HEK293 (cell line): Measurements from ENCODE around the gene CXADR.

Experiments
- BCL11B ChIP-seq: fragments of 450-650 bp; formaldehyde crosslinking; IDR thresholded peaks from 2 replicates; pipeline ENCODE4 v1.5.1; 2016; ENCODE audit warnings: low read depth, missing biosample characterization, missing genetic modification characterization
- SP3 ChIP-seq: fragments of 450-650 bp; formaldehyde crosslinking; IDR thresholded peaks from 2 replicates; pipeline ENCODE4 v1.5.1; 2016; ENCODE audit warnings: missing biosample characterization, missing genetic modification characterization
- ZBTB7A ChIP-seq: fragments of 450-650 bp; formaldehyde crosslinking; IDR thresholded peaks from 2 replicates; pipeline ENCODE4 v1.5.1; 2016; ENCODE audit warnings: low read depth, missing biosample characterization, missing genetic modification characterization
- ZEB2 ChIP-seq: fragments of 450-650 bp; formaldehyde crosslinking; IDR thresholded peaks from 2 replicates; pipeline ENCODE4 v1.5.1; 2016; ENCODE audit warnings: missing biosample characterization, missing genetic modification characterization
- ZFP41 ChIP-seq: fragments of 450-650 bp; formaldehyde crosslinking; IDR thresholded peaks from 2 replicates; pipeline ENCODE4 v1.5.1; 2016; ENCODE audit warnings: missing biosample characterization, missing genetic modification characterization, borderline replicate concordance
- ZNF112 ChIP-seq: fragments of 450-650 bp; formaldehyde crosslinking; IDR thresholded peaks from 2 replicates; pipeline ENCODE4 v1.5.0; 2017; ENCODE audit warnings: missing biosample characterization, missing genetic modification characterization
- ZNF133 ChIP-seq: fragments of 450-650 bp; formaldehyde crosslinking; IDR thresholded peaks from 2 replicates; pipeline ENCODE4 v1.5.1; 2016; ENCODE audit warnings: missing biosample characterization, missing genetic modification characterization
- ZNF140 ChIP-seq: fragments of 450-650 bp; formaldehyde crosslinking; IDR thresholded peaks from 2 replicates; pipeline ENCODE4 v1.5.1; 2016; ENCODE audit warnings: missing biosample characterization, missing genetic modification characterization
- ZNF184 ChIP-seq: fragments of 450-650 bp; IDR thresholded peaks from 2 replicates; pipeline ENCODE4 v1.5.1; 2018; ENCODE audit warnings: missing biosample characterization, mild to moderate bottlenecking, missing genetic modification characterization
- ZNF24 ChIP-seq: fragments of 450-650 bp; formaldehyde crosslinking; IDR thresholded peaks from 2 replicates; pipeline ENCODE4 v1.5.1; 2016; ENCODE audit warnings: missing biosample characterization, missing genetic modification characterization
- ZNF274 ChIP-seq, 2 experiments: fragments of 200-500 bp in 1 of 2; fragments of 450-650 bp in 1 of 2; sonication (Bioruptor generic) in 1 of 2; formaldehyde crosslinking in 1 of 2; IDR thresholded peaks; 2 replicates each; pipeline versions ENCODE4 v1.5.1 to v1.6.1; 2014 to 2016; ENCODE audit warnings: borderline replicate concordance in 1 of 2, inconsistent platforms in 1 of 2, low read length in 1 of 2, missing biosample characterization in 1 of 2, missing genetic modification characterization in 1 of 2
- ZNF302 ChIP-seq: fragments of 450-650 bp; formaldehyde crosslinking; IDR thresholded peaks from 2 replicates; pipeline ENCODE4 v1.5.1; 2016; ENCODE audit warnings: missing biosample characterization, missing genetic modification characterization, low read depth
- ZNF311 ChIP-seq: fragments of 450-650 bp; formaldehyde crosslinking; IDR thresholded peaks from 2 replicates; pipeline ENCODE4 v1.5.1; 2017; ENCODE audit warnings: missing biosample characterization, missing genetic modification characterization, borderline replicate concordance
- ZNF350 ChIP-seq: fragments of 450-650 bp; formaldehyde crosslinking; IDR thresholded peaks from 2 replicates; pipeline ENCODE4 v1.5.0; 2017; ENCODE audit warnings: missing biosample characterization, mild to moderate bottlenecking, missing genetic modification characterization
- ZNF391 ChIP-seq: fragments of 450-650 bp; formaldehyde crosslinking; IDR thresholded peaks from 2 replicates; pipeline ENCODE4 v1.5.1; 2016; ENCODE audit warnings: low read depth, missing biosample characterization, missing genetic modification characterization, borderline replicate concordance
- ZNF416 ChIP-seq: fragments of 450-650 bp; formaldehyde crosslinking; IDR thresholded peaks from 2 replicates; pipeline ENCODE4 v1.5.1; 2016; ENCODE audit warnings: missing biosample characterization, missing genetic modification characterization
- ZNF521 ChIP-seq: fragments of 450-650 bp; formaldehyde crosslinking; IDR thresholded peaks from 2 replicates; pipeline ENCODE4 v1.5.1; 2017; ENCODE audit warnings: missing biosample characterization, mild to moderate bottlenecking, missing genetic modification characterization
- ZNF629 ChIP-seq: fragments of 450-650 bp; formaldehyde crosslinking; IDR thresholded peaks from 2 replicates; pipeline ENCODE4 v1.5.1; 2017; ENCODE audit warnings: missing biosample characterization, missing genetic modification characterization
- ZNF677 ChIP-seq: fragments of 450-650 bp; IDR thresholded peaks from 2 replicates; pipeline ENCODE4 v1.5.0; 2018; ENCODE audit warnings: missing biosample characterization, mild to moderate bottlenecking, missing genetic modification characterization, moderate library complexity
- ZNF76 ChIP-seq: fragments of 450-650 bp; formaldehyde crosslinking; IDR thresholded peaks from 2 replicates; pipeline ENCODE4; 2016; ENCODE audit warnings: low read depth, missing biosample characterization, missing genetic modification characterization, borderline replicate concordance
- TF ChIP-seq, protein P1 (sequence below): fragments of 450-650 bp; formaldehyde crosslinking; IDR thresholded peaks from 2 replicates; pipeline ENCODE4 v1.5.1; 2016; ENCODE audit warnings: missing biosample characterization, missing genetic modification characterization
- TF ChIP-seq, protein P2 (sequence below): fragments of 450-650 bp; formaldehyde crosslinking; IDR thresholded peaks from 2 replicates; pipeline ENCODE4 v1.5.1; 2016; ENCODE audit warnings: missing biosample characterization, missing genetic modification characterization, borderline replicate concordance
- TF ChIP-seq, protein P3 (sequence below): fragments of 450-650 bp; formaldehyde crosslinking; IDR thresholded peaks from 2 replicates; pipeline ENCODE4 v1.5.1; 2017; ENCODE audit warnings: missing biosample characterization, missing genetic modification characterization
- TF ChIP-seq, protein P4 (sequence below): fragments of 450-650 bp; formaldehyde crosslinking; IDR thresholded peaks from 2 replicates; pipeline ENCODE4 v1.5.1; 2016; ENCODE audit warnings: missing biosample characterization, missing genetic modification characterization
- TF ChIP-seq, protein P5 (sequence below): fragments of 450-650 bp; formaldehyde crosslinking; IDR thresholded peaks from 2 replicates; pipeline ENCODE4 v1.5.1; 2017; ENCODE audit warnings: missing biosample characterization, mild to moderate bottlenecking, missing genetic modification characterization, moderate library complexity
- TF ChIP-seq, protein P6 (sequence below): fragments of 450-650 bp; formaldehyde crosslinking; IDR thresholded peaks from 2 replicates; pipeline ENCODE4 v1.5.1; 2016; ENCODE audit warnings: missing biosample characterization, missing genetic modification characterization
- TF ChIP-seq, protein P7 (sequence below): fragments of 450-650 bp; formaldehyde crosslinking; IDR thresholded peaks from 2 replicates; pipeline ENCODE4 v1.5.1; 2016; ENCODE audit warnings: missing biosample characterization, missing genetic modification characterization
- TF ChIP-seq, protein P8 (sequence below): fragments of 450-650 bp; formaldehyde crosslinking; IDR thresholded peaks from 2 replicates; pipeline ENCODE4 v1.5.0; 2017; ENCODE audit warnings: missing biosample characterization, missing genetic modification characterization, borderline replicate concordance

CXADR gene

DNA sequence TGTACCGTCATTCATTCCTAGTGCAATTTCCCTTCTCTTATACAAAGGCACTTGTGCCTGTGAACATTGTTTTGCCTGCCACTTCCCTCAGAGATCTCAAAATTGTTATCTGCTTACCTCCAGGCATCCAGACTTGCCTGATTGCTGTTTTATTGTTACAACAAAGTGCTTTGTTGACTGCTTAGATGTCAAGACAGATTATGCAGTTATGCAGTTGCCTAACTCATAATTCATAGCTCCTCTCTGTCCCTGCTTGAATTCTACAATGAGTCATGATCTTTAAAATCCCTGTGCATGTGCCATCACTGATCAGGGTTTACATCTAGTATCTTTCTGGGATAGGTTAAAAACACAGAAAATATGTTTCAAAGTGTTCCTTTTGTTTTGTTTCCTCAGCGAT, 24.5 kb downstream of the CXADR start (continued):
- no peak for TF ChIP-seq ZNF391 (tag by site-specific recombination)
- no peak for TF ChIP-seq SP3 (tag by site-specific recombination)
- TF ChIP-seq ZEB2 (tag by site-specific recombination), result no peak
- TF ChIP-seq ZNF24 (tag by site-specific recombination), result no peak
- TF ChIP-seq ZNF133, result no peak
- TF ChIP-seq, protein P1, sequence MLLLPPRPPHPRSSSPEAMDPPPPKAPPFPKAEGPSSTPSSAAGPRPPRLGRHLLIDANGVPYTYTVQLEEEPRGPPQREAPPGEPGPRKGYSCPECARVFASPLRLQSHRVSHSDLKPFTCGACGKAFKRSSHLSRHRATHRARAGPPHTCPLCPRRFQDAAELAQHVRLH (tag by site-specific recombination), result no peak
- TF ChIP-seq ZBTB7A (tag by site-specific recombination), result no peak
- TF ChIP-seq, protein P2, sequence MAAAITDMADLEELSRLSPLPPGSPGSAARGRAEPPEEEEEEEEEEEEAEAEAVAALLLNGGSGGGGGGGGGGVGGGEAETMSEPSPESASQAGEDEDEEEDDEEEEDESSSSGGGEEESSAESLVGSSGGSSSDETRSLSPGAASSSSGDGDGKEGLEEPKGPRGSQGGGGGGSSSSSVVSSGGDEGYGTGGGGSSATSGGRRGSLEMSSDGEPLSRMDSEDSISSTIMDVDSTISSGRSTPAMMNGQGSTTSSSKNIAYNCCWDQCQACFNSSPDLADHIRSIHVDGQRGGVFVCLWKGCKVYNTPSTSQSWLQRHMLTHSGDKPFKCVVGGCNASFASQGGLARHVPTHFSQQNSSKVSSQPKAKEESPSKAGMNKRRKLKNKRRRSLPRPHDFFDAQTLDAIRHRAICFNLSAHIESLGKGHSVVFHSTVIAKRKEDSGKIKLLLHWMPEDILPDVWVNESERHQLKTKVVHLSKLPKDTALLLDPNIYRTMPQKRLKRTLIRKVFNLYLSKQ, result no peak
- no peak for TF ChIP-seq ZNF274 (IDR thresholded peaks at IDR 0.05; ENCODE audit: low read length)
- no peak for TF ChIP-seq ZNF274 (tag by site-specific recombination; IDR thresholded peaks at IDR 0.05; ENCODE audit: borderline replicate concordance)
- TF ChIP-seq ZNF677, result no peak
- TF ChIP-seq ZNF140 (tag by site-specific recombination), result no peak
- TF ChIP-seq, protein P3, sequence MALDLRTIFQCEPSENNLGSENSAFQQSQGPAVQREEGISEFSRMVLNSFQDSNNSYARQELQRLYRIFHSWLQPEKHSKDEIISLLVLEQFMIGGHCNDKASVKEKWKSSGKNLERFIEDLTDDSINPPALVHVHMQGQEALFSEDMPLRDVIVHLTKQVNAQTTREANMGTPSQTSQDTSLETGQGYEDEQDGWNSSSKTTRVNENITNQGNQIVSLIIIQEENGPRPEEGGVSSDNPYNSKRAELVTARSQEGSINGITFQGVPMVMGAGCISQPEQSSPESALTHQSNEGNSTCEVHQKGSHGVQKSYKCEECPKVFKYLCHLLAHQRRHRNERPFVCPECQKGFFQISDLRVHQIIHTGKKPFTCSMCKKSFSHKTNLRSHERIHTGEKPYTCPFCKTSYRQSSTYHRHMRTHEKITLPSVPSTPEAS (tag by site-specific recombination), result no peak
- TF ChIP-seq, protein P4, sequence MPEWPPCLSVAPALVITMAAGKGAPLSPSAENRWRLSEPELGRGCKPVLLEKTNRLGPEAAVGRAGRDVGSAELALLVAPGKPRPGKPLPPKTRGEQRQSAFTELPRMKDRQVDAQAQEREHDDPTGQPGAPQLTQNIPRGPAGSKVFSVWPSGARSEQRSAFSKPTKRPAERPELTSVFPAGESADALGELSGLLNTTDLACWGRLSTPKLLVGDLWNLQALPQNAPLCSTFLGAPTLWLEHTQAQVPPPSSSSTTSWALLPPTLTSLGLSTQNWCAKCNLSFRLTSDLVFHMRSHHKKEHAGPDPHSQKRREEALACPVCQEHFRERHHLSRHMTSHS (tag by site-specific recombination), result no peak
- no peak for TF ChIP-seq ZNF350 (tag by site-specific recombination)
- TF ChIP-seq ZFP41, result no peak
- TF ChIP-seq ZNF112 (tag by site-specific recombination), result no peak
- no peak for TF ChIP-seq BCL11B (tag by site-specific recombination)
- TF ChIP-seq, protein P5, sequence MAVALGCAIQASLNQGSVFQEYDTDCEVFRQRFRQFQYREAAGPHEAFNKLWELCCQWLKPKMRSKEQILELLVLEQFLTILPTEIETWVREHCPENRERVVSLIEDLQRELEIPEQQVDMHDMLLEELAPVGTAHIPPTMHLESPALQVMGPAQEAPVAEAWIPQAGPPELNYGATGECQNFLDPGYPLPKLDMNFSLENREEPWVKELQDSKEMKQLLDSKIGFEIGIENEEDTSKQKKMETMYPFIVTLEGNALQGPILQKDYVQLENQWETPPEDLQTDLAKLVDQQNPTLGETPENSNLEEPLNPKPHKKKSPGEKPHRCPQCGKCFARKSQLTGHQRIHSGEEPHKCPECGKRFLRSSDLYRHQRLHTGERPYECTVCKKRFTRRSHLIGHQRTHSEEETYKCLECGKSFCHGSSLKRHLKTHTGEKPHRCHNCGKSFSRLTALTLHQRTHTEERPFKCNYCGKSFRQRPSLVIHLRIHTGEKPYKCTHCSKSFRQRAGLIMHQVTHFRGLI (tag by site-specific recombination), result no peak
- TF ChIP-seq, protein P6, sequence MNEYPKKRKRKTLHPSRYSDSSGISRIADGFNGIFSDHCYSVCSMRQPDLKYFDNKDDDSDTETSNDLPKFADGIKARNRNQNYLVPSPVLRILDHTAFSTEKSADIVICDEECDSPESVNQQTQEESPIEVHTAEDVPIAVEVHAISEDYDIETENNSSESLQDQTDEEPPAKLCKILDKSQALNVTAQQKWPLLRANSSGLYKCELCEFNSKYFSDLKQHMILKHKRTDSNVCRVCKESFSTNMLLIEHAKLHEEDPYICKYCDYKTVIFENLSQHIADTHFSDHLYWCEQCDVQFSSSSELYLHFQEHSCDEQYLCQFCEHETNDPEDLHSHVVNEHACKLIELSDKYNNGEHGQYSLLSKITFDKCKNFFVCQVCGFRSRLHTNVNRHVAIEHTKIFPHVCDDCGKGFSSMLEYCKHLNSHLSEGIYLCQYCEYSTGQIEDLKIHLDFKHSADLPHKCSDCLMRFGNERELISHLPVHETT (tag by site-specific recombination), result peak; percentile 55; the same call in 1 of the 2 replicates
- TF ChIP-seq, protein P7, sequence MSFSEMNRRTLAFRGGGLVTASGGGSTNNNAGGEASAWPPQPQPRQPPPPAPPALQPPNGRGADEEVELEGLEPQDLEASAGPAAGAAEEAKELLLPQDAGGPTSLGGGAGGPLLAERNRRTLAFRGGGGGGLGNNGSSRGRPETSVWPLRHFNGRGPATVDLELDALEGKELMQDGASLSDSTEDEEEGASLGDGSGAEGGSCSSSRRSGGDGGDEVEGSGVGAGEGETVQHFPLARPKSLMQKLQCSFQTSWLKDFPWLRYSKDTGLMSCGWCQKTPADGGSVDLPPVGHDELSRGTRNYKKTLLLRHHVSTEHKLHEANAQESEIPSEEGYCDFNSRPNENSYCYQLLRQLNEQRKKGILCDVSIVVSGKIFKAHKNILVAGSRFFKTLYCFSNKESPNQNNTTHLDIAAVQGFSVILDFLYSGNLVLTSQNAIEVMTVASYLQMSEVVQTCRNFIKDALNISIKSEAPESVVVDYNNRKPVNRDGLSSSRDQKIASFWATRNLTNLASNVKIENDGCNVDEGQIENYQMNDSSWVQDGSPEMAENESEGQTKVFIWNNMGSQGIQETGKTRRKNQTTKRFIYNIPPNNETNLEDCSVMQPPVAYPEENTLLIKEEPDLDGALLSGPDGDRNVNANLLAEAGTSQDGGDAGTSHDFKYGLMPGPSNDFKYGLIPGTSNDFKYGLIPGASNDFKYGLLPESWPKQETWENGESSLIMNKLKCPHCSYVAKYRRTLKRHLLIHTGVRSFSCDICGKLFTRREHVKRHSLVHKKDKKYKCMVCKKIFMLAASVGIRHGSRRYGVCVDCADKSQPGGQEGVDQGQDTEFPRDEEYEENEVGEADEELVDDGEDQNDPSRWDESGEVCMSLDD, result no peak
- no peak for TF ChIP-seq ZNF184
- TF ChIP-seq ZNF416 (tag by site-specific recombination), result no peak
- TF ChIP-seq ZNF76 (tag by site-specific recombination), result no peak
- no peak for TF ChIP-seq ZNF311 (tag by site-specific recombination)
- no peak for TF ChIP-seq ZNF629 (tag by site-specific recombination)
- no peak for TF ChIP-seq ZNF521 (tag by site-specific recombination)
- no peak for TF ChIP-seq ZNF302
- TF ChIP-seq, protein P8, sequence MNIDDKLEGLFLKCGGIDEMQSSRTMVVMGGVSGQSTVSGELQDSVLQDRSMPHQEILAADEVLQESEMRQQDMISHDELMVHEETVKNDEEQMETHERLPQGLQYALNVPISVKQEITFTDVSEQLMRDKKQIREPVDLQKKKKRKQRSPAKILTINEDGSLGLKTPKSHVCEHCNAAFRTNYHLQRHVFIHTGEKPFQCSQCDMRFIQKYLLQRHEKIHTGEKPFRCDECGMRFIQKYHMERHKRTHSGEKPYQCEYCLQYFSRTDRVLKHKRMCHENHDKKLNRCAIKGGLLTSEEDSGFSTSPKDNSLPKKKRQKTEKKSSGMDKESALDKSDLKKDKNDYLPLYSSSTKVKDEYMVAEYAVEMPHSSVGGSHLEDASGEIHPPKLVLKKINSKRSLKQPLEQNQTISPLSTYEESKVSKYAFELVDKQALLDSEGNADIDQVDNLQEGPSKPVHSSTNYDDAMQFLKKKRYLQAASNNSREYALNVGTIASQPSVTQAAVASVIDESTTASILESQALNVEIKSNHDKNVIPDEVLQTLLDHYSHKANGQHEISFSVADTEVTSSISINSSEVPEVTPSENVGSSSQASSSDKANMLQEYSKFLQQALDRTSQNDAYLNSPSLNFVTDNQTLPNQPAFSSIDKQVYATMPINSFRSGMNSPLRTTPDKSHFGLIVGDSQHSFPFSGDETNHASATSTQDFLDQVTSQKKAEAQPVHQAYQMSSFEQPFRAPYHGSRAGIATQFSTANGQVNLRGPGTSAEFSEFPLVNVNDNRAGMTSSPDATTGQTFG (tag by site-specific recombination), result no peak
